Endothelial cell of umbilical vein (primary cell): Measurements from ENCODE around the gene ADCY9.

Experiments
- CTCF ChIP-seq, 2 donors: IDR thresholded peaks; 1 replicate in 1 of 2; 2 replicates in 1 of 2; pipeline ENCODE4 v1.5.1; 2011; ENCODE audit warnings: low read length in 2 of 2, mild to moderate bottlenecking in 2 of 2, moderate library complexity in 2 of 2, control low read depth in 1 of 2, inconsistent platforms in 1 of 2, low read depth in 1 of 2; ENCODE audit not compliant: insufficient read depth in 1 of 2; ENCODE audit errors: extremely low read depth in 1 of 2
- JUN ChIP-seq: IDR thresholded peaks from 2 replicates; pipeline ENCODE4 v1.6.1; 2011; ENCODE audit warnings: borderline replicate concordance, low read depth; ENCODE audit not compliant: insufficient read length, insufficient read depth
- POLR2A ChIP-seq: IDR thresholded peaks from 2 replicates; pipeline ENCODE4 v1.6.1; 2012; ENCODE audit warnings: low read depth, mild to moderate bottlenecking, control low read depth, low read length
- POLR2AphosphoS5 ChIP-seq: IDR thresholded peaks from 2 replicates; pipeline ENCODE4 v1.6.1; 2012; ENCODE audit warnings: low read depth, mild to moderate bottlenecking, control low read depth, low read length, moderate library complexity; ENCODE audit not compliant: insufficient read depth

- TF ChIP-seq POLR2A, result no peak
- no peak for TF ChIP-seq POLR2AphosphoS5
- no peak for TF ChIP-seq CTCF (IDR thresholded peaks at IDR 0.05; ENCODE audit: extremely low read depth in 1 of 2, insufficient read depth in 1 of 2, low read depth in 1 of 2, low read length in 2 of 2)
- TF ChIP-seq JUN, result no peak
Measured at GRCh38 chr16:4097826-4098240, 18.4 kb downstream of the ADCY9 start.
